ENCODE results near the gene HAND1. TPM values are rescaled to one million over a fixed set of nuclear protein-coding genes. Genes with fewer than 3 reads are reported as not detected.

HAND1 gene
- total and polyA plus RNA-seq, 9 of the 15 experiments (the other 6 are each of a cell fraction or from before 2014, with no cell fraction given) = not detected

- FAIRE-seq (no peak), ATAC-seq (no peak), DNase-seq (ENCODE audit: extremely low read depth in 1 of 4, low spot score in 3 of 4) (no peak)
- H3K9ac ChIP-seq (ENCODE audit: insufficient read depth in 1 of 2, low read depth in 2 of 2, low read length in 2 of 2) = no peak overlapping the region; a peak in 1 of 4 replicates
- in situ Hi-C loops (cut with MboI) (no loop called here), intact Hi-C loops (cut with micrococcal nuclease) (no loop called here)
- H3K9me1 ChIP-seq (ENCODE audit: control insufficient read depth, insufficient read depth, low read length) = no peaks in the 10 kb centered on the region
- H3K9me3 ChIP-seq (replicated peaks; ENCODE audit: control insufficient read depth, insufficient read depth, low read depth, low read length) = no peaks in the 10 kb centered on the region
- no TSS peak for BruUV-seq (replicated peaks)
- 24% methylated on average over 9 of the region's 9 CpGs for WGBS (ENCODE audit: insufficient coverage, low coverage, missing lambda C conversion rate)
- H3K27ac ChIP-seq (ENCODE audit: extremely low read depth, low read depth, low read length) = no peak overlapping the region
- peaks cover 2 to 22% of the 10 kb centered on the region in 2 experiments; a peak in 4 of 5 replicates for H3K4me1 ChIP-seq (replicated peaks in 1 of 2; ENCODE audit: control insufficient read depth in 2 of 2, insufficient read depth in 2 of 2, low read length in 2 of 2)
- ChIA-PET POLR2A (interaction anchor here (1.5 kb wide), 1 partner anchor 21 kb away, joined by 5 read pairs; no protein-coding TSS in a partner anchor), CTCF (ENCODE audit: low intra/inter-chr PET ratio) (no interaction called here)
- H3K79me2 ChIP-seq (ENCODE audit: control insufficient read depth, insufficient read depth, low read length) = no peaks in the 10 kb centered on the region
- no peaks in the 10 kb centered on the region for H3K36me3 ChIP-seq (ENCODE audit: control insufficient read depth, insufficient read depth, low read length)
- H3K27me3 ChIP-seq (ENCODE audit: control insufficient read depth in 2 of 2, insufficient read depth in 2 of 2, low read length in 2 of 2) = peaks cover 16 to 43% of the 10 kb centered on the region in 2 experiments
- H2AFZ ChIP-seq (ENCODE audit: low read depth, low read length) = no peak overlapping the region
- H4K20me1 ChIP-seq (replicated peaks; ENCODE audit: control insufficient read depth, insufficient read depth, low read length) = no peaks in the 10 kb centered on the region; the same call in 1 of the 2 replicates
- no peak overlapping the region for H3K4me3 ChIP-seq
- no peak overlapping the region for H3K4me2 ChIP-seq (ENCODE audit: insufficient read depth, low read length)
- TF ChIP-seq BCOR (IDR thresholded peaks at IDR 0.05) (peak; percentile 92), BRD9 (IDR thresholded peaks at IDR 0.05; ENCODE audit: low read depth, partially characterized antibody) (peak; percentile 41), CBX1 (IDR thresholded peaks at IDR 0.05; ENCODE audit: low read depth) (0 out of 2 replicates have a peak, but pooled peaks have one; percentile 44), KDM1A (IDR thresholded peaks at IDR 0.05) (peak; percentile 50 to 67; a peak in 3 of 4 replicates), ZBTB40 (IDR thresholded peaks at IDR 0.05) (no peak), ZBTB40 (CRISPR knock-in tag; IDR thresholded peaks at IDR 0.05) (no peak), E2F6 (IDR thresholded peaks at IDR 0.05; ENCODE audit: borderline replicate concordance in 1 of 2, extremely low read depth in 1 of 2, insufficient read depth in 1 of 2, insufficient read length in 1 of 2, low read depth in 1 of 2, low read length in 1 of 2, poor library complexity in 1 of 2, severe bottlenecking in 1 of 2) (peak in 1 of 2 experiments; percentile 31), ZNF274 (IDR thresholded peaks at IDR 0.05; ENCODE audit: borderline replicate concordance, low read depth, low read length) (no peak), SMARCA5 (IDR thresholded peaks at IDR 0.05) (peak; percentile 62; the same call in 1 of the 2 replicates)
- TF ChIP-seq, protein P1, sequence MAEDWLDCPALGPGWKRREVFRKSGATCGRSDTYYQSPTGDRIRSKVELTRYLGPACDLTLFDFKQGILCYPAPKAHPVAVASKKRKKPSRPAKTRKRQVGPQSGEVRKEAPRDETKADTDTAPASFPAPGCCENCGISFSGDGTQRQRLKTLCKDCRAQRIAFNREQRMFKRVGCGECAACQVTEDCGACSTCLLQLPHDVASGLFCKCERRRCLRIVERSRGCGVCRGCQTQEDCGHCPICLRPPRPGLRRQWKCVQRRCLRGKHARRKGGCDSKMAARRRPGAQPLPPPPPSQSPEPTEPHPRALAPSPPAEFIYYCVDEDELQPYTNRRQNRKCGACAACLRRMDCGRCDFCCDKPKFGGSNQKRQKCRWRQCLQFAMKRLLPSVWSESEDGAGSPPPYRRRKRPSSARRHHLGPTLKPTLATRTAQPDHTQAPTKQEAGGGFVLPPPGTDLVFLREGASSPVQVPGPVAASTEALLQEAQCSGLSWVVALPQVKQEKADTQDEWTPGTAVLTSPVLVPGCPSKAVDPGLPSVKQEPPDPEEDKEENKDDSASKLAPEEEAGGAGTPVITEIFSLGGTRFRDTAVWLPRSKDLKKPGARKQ (CRISPR knock-in tag; IDR thresholded peaks at IDR 0.05) = no peak
Measured at GRCh38 chr5:154517810-154518437, 39.9 kb upstream of the HAND1 start.
